VCaP (cell line): ENCODE measurements around the gene XPR1.

ENCODE experiments used
- H3K27ac ChIP-seq: fragments of 450-650 bp; 2 replicates; pipeline ENCODE4 v1.5.1; 2017
- CTCF ChIP-seq: fragments of 450-650 bp; conservative IDR thresholded peaks from 2 replicates; pipeline ENCODE4 v1.5.1; 2017; ENCODE audit warnings: mild to moderate bottlenecking, moderate library complexity

XPR1 gene

GRCh38 chr1:180646093-180646492 lies 14.3 kb downstream of the XPR1 start:
- H3K27ac ChIP-seq, result no peak overlapping the region
- no peak for TF ChIP-seq CTCF

- no peak for TF ChIP-seq CTCF
- no peak overlapping the region for H3K27ac ChIP-seq
These were observed 14.7 kb downstream of the XPR1 start for GRCh38 chr1:180646547-180646946.

- no peak for TF ChIP-seq CTCF
- H3K27ac ChIP-seq, result no peak overlapping the region
These were observed 21.0 kb downstream of the XPR1 start for GRCh38 chr1:180652792-180653191.

GRCh38 chr1:180662709-180663108 lies 30.9 kb downstream of the XPR1 start:
- H3K27ac ChIP-seq, result no peak overlapping the region
- no peak for TF ChIP-seq CTCF

GRCh38 chr1:180670681-180671080 lies 38.9 kb downstream of the XPR1 start:
- TF ChIP-seq CTCF, result no peak
- H3K27ac ChIP-seq, result no peak overlapping the region

- no peak for TF ChIP-seq CTCF
- H3K27ac ChIP-seq, result no peak overlapping the region
These were observed 40.3 kb downstream of the XPR1 start for GRCh38 chr1:180672105-180672504.

- no peak overlapping the region for H3K27ac ChIP-seq
- TF ChIP-seq CTCF, result no peak
These were observed 40.7 kb downstream of the XPR1 start for GRCh38 chr1:180672505-180672904.
